Hair follicular keratinocyte (primary cell): Measurements from ENCODE around the gene ARID1B. TPM values are rescaled to one million over a fixed set of nuclear protein-coding genes. Genes with fewer than 3 reads are reported as not detected.

Source experiments
- total RNA-seq: library from RNA; depleted of rRNA; stranded (reverse); fragments of >200 nt; gene quantifications from 2 replicates; pipeline ENCODE4 v1.2.3, GENCODE V29; 2015

ARID1B gene
- total RNA-seq = 12.8 and 14.5 TPM in 2 replicates

GRCh38 chr6:156776840-156777576 lies at the start of gene ARID1B:
Gene ARID1B, plus strand, starts transcription at chr6:156777378. Its CDS starts 303 bp downstream, at chr6:156777681.

